NCI-H446 (cell line): ENCODE results near the gene NRF1.

Experiments
- DNase-seq, 2 experiments: peaks; one replicate each; lab custom pipeline; 2025; lab: John Stamatoyannopoulos, UW

The NRF1 gene

DNA sequence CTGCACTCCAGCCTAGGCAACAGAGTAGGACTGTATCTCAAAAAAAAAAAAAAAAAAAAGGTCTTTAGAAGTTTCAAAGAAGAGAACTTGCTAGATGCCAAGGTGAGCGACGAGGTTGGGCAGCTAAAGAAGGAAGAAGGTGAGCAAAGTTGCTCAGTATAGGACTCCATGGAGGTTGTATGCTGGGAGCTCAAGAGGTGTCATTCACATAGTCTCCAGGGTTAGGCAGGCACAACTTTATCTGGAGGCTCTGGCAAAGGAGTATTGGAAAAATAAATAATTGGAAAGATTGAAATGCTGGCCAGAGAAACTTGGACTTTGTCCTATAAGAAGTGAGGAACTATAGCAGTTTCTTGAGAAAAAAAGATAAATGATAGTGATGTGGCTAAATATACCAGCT lies 74.5 kb downstream of the NRF1 start:
- no peak for DNase-seq

- DNase-seq: no peak
Observed at GRCh38 chr7:129688503-129689222, 77.1 kb downstream of the NRF1 start.

GRCh38 chr7:129689995-129690581 lies 78.6 kb downstream of the NRF1 start:
- no peak for DNase-seq

- no peak for DNase-seq
Observed at GRCh38 chr7:129690701-129691100, 79.2 kb downstream of the NRF1 start.

- no peak for DNase-seq
Observed at GRCh38 chr7:129698516-129699418, 87.2 kb downstream of the NRF1 start.

- DNase-seq: no peak
Observed at GRCh38 chr7:129702316-129702715, 90.8 kb downstream of the NRF1 start.

DNA sequence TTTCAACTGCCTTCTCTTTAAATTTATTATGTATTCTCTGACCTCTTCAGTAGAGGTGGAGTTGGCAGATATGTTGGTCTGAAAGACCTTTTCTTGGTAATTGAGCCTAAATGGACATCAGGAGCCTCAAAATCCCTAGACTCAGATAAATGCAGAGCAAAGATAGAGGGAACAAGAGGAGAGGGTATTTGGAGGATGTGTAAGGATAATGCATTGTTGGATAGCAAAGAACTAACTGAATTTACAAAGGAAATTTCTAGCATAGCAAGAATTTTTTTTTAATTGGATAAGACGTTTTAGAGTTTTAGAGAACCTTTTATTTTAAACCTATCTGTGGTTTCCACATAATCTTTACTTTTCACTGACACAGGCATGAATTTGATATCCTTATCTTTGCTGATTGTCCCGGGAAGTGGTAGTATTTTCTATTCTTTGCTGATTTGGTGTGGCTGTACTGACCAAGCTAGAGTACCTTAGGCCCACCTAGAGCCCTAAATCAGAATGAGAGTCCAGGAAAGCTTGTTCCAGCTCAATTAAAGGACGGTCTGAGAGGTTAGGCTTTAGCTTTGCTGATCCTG lies 91.3 kb downstream of the NRF1 start:
- no peak for DNase-seq

- DNase-seq: no peak
Observed at GRCh38 chr7:129703751-129704150, 92.2 kb downstream of the NRF1 start.

DNA sequence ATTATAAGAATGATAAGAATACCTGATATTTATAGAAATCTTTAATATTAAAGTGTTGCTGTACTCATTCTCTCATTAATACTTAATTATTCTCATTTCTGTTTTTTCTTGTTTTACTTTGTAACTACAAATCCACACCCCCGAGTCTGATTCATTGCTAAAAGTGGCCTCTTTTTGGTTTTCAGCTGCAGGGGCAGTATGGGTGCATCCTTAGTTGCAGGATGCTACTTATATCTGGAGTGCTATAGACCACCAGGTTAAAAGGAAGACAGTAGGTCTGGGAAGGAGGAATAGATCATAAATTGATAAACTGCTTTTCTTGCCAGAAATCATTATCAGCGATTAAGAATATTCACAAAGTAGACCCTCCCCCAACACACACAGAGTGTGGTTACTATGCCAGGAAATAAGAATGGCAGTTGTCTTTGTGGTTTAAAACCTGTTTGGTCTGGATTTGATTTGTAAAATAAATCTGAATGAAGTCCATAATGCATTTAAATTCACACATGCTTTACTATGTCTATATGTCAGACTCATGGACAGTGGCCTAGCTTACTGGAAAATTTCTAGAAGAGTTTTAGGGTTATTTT lies 96.5 kb downstream of the NRF1 start:
- DNase-seq: no peak

GRCh38 chr7:129713544-129713943 lies 102.0 kb downstream of the NRF1 start:
- no peak for DNase-seq

DNA sequence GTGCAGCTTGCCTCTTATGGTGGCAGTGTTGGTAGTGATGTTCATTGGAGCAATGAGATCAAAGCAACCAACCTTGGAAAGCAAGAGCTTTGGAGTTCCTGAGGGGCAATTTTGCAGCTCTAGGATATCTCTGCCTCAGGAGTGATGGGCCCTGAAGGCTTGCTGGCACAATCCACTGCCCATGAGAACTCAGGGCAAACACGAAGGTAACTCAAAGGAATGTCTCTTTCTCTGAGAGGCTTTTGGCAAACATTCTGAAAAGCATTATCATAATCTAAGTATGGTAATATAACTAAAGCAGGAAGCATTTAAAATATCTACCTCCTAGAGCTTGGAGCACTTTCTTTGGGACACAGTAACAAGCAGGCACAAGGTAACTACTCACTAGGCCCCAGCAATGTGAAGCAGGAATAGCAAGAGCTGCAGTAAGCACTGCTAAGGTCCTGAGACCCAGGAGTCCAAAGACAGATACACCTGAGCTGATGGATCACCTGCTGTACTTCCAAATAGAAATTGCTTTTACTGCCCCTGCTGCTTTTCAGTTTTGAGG lies 103.1 kb downstream of the NRF1 start:
- no peak for DNase-seq

DNA sequence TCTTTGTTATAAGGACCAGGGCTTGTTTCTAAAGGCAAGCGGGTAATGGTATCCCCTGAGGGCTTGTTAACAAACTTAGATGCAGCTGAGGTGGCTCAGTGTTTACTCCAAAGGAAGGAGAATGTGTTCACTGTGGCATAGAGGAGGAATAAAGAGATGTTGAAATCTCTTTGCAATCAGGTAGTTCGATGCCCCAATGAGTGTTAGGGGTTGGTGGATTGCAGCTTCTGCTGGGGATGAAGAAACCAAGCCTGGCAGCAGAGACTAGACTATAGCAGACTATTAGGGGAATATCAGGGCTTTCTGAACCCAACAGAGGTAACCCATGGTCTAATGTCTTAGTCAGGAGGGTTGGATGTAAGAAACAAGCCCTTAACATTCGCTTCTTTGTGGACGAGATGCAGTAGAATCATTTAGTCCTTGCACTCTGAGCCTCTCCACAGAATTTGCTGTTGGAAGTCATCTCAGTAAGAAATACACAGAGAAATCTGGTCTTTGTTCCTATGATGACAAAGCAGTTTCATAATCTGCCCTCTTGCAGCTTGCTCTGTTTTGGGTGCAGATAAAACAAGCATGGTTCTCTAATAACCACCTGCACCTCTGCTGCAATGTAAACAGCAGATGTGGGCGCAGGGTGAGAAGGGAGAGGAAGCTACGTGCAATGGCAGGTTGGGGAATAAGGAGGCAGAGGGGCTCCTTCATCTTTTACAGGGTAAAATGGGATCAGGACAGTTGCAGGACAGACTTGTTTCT lies 108.6 kb downstream of the NRF1 start:
- no peak for DNase-seq

GRCh38 chr7:129721068-129721467 lies 109.5 kb downstream of the NRF1 start:
- no peak for DNase-seq

GRCh38 chr7:129723679-129724078 lies 112.2 kb downstream of the NRF1 start:
- DNase-seq: no peak

DNA sequence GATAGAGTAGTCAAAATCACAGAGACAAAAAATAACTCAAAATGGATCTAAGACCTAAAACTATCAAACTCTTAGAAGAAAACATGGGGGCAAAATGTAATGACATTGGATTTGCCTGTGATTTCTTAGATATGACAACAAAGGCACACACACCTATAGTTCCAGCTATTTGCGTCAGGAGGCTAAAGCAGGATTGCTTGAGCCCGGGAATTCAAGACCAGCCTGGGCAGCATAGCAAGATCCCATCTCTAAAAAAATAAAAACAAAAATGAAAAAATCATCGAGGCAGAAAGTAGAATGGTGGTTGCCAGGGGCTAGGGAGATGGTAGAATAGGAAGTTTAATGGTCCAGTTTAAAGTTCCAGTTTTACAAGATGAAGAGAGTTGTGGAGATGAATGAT lies 113.3 kb downstream of the NRF1 start:
- DNase-seq: no peak

GRCh38 chr7:129728875-129729467 lies 117.5 kb downstream of the NRF1 start:
- no peak for DNase-seq

DNA sequence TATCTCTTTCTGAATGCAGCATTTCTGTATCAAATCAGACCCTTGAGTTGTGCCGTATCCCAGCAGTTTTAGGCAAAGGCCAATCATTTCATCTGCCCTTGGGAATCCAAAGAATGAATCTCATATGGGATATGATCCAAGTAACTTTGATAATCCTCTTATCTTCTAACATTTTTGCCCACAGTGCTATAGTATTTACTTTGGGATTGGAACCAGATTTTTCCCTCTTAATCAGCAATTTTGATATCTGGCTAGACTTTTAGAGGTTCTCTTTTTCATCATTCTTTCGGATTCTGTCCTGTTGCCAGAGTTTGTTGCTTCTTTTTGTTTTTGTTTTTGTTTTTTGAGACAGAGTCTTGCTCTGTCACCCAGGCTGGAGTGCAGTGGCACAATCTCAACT lies 118.0 kb downstream of the NRF1 start:
- no peak for DNase-seq

- DNase-seq: no peak
Observed at GRCh38 chr7:129730159-129730558, 118.6 kb downstream of the NRF1 start.

DNA sequence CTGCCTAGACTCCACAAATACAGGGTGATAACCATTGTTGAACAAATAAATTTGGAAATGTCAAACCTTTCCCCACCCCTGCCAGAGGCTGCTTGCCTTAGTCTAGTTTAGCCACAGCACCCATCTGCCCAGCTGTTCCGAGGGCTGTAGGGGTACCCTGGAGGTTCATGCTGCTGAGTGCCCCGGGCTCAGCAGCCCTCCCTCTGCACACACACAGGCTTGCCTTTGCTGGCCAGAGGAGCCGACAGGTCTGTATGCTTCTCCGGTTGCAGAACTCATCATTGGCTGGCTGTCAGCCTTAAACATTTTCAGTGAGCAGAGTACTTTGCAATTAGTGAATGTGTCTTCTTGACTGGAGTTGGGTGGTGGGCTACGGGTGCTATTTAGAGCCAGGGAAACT lies 122.9 kb downstream of the NRF1 start:
- DNase-seq: no peak

- DNase-seq: no peak
Observed at GRCh38 chr7:129739427-129739826, 127.9 kb downstream of the NRF1 start.
